DND-41 (cell line): ENCODE data around the gene MED13.

ENCODE experiments used
- CTCF ChIP-seq: IDR thresholded peaks from 2 replicates; pipeline ENCODE4 v1.5.1; 2012; ENCODE audit warnings: borderline replicate concordance, low read length, moderate library complexity, mild to moderate bottlenecking; ENCODE audit not compliant: poor library complexity, severe bottlenecking; ENCODE audit errors: extremely low read depth
- EZH2 ChIP-seq: IDR thresholded peaks from 3 replicates; pipeline ENCODE4 v1.6.1; 2012; ENCODE audit warnings: borderline replicate concordance, low read depth, mild to moderate bottlenecking, moderate library complexity, low read length, inconsistent platforms; ENCODE audit not compliant: severe bottlenecking

DNA sequence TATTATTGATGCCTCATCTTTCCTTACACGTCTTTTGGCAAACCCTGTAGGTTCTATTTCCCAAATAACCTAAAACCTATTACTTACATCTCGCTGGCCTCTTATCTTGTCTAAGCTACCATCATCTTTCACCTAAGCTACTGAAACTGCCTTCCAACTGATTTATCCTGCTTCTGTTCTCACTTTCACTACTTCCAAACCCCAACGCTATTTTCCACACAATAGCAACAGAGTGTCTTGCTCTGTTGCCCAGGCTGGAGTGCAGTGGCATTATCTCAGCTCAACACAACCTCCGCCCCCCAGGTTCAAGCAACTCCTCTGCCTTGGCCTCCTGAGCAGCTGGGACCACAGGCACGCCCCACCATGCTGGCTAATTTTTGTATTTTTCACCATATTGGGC lies 84.5 kb downstream of the MED13 start:
- TF ChIP-seq CTCF (no peak), EZH2 (no peak)
